A549 (cell line): Measurements from ENCODE around the gene DES.

ENCODE experiments used
- EP300 ChIP-seq, 2 experiments: fragments of >200 bp; sonication (Bioruptor Twin); formaldehyde crosslinking; IDR thresholded peaks; 2 replicates in 1 of 2; 3 replicates in 1 of 2; pipeline ENCODE4 v1.6.1; 2016 to 2017
- JUN ChIP-seq, 2 experiments: fragments of >200 bp; sonication (Bioruptor Twin); formaldehyde crosslinking; IDR thresholded peaks; 2 replicates in 1 of 2; 3 replicates in 1 of 2; pipeline ENCODE4 v1.6.1; 2016 to 2017
- KDM1A ChIP-seq: fragments of 200-600 bp; sonication (generic); IDR thresholded peaks from 2 replicates; pipeline ENCODE4 v1.6.1; 2016; ENCODE audit warnings: low read depth, mild to moderate bottlenecking
- POLR2A ChIP-seq: IDR thresholded peaks from 2 replicates; pipeline ENCODE4 v1.6.1; 2012; ENCODE audit warnings: mild to moderate bottlenecking, low read length
- POLR2AphosphoS2 ChIP-seq: conservative IDR thresholded peaks from 2 replicates; pipeline ENCODE4 v1.6.1; 2012; ENCODE audit warnings: low read length, improper control_type of control experiment, inconsistent platforms
- RARB ChIP-seq: fragments of 250-450 bp; sonication (Bioruptor Pico); IDR thresholded peaks from 2 replicates; pipeline ENCODE4 v1.8.0; 2021; ENCODE audit warnings: mild to moderate bottlenecking, moderate library complexity
- TF ChIP-seq, protein P1 (sequence below): fragments of >200 bp; sonication (Bioruptor Twin); formaldehyde crosslinking; IDR thresholded peaks from 3 replicates; pipeline ENCODE4 v1.5.1; 2016

DNA sequence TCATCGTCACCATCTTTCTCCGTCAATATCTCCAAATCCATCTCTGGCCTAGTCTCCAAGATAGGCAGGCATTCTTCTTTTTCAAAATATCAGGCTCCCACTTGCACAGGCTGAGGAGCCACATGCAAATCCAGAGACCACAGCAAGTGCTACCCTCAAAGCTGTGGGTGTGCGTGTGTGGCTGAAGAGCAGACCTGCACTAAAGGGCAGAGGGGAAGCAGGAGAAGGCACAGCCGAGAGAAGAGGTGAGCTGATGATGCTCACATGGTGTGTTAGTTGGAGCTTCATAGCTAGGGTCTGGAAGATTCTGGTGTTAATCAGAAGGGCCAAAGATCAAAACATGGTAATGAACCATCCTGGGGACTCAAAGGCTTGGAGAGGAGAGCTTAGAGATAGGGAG lies 20.3 kb downstream of the DES start:
- TF ChIP-seq, protein P1, sequence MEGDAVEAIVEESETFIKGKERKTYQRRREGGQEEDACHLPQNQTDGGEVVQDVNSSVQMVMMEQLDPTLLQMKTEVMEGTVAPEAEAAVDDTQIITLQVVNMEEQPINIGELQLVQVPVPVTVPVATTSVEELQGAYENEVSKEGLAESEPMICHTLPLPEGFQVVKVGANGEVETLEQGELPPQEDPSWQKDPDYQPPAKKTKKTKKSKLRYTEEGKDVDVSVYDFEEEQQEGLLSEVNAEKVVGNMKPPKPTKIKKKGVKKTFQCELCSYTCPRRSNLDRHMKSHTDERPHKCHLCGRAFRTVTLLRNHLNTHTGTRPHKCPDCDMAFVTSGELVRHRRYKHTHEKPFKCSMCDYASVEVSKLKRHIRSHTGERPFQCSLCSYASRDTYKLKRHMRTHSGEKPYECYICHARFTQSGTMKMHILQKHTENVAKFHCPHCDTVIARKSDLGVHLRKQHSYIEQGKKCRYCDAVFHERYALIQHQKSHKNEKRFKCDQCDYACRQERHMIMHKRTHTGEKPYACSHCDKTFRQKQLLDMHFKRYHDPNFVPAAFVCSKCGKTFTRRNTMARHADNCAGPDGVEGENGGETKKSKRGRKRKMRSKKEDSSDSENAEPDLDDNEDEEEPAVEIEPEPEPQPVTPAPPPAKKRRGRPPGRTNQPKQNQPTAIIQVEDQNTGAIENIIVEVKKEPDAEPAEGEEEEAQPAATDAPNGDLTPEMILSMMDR: no peak
- TF ChIP-seq EP300 (IDR thresholded peaks at IDR 0.05) (no peak), POLR2AphosphoS2 (no peak), KDM1A (no peak), POLR2A (no peak), RARB (CRISPR knock-in tag) (no peak), JUN (IDR thresholded peaks at IDR 0.05) (no peak)
